Measurements from ENCODE around the gene NUCB2. TPM values are rescaled to one million over a fixed set of nuclear protein-coding genes. Genes with fewer than 3 reads are reported as not detected.
A peak's percentile ranks its signal among the peaks of the same experiment; 100 is the strongest.

The NUCB2 gene
- total and polyA plus RNA-seq, 2 of the 13 experiments (the other 11 are each of a cell fraction or from before 2014, with no cell fraction given) = 54.2 to 82.4 TPM

GRCh38 chr11:17351510-17352176 is 75.1 kb downstream of the NUCB2 start, which contains the start of gene NCR3LG1 (continued):
- TF ChIP-seq MATR3 (CRISPR knock-in tag; IDR thresholded peaks at IDR 0.05) (no peak), KDM6A (CRISPR knock-in tag; IDR thresholded peaks at IDR 0.05; ENCODE audit: low read depth) (0 out of 2 replicates have a peak, but pooled peaks have one; percentile 19), ZNF138 (CRISPR knock-in tag; IDR thresholded peaks at IDR 0.05; ENCODE audit: low read depth) (no peak), SMAD9 (CRISPR knock-in tag; IDR thresholded peaks at IDR 0.05) (peak; percentile 95), CREB1 (IDR thresholded peaks at IDR 0.05) (peak; percentile 76), CREB1 (CRISPR knock-in tag; IDR thresholded peaks at IDR 0.05) (peak; percentile 61), ZZZ3 (CRISPR knock-in tag; IDR thresholded peaks at IDR 0.05; ENCODE audit: borderline replicate concordance) (no peak), TBX3 (IDR thresholded peaks at IDR 0.05; ENCODE audit: borderline replicate concordance) (no peak), CCDC6 (CRISPR knock-in tag; IDR thresholded peaks at IDR 0.05) (0 out of 2 replicates have a peak, but pooled peaks have one; percentile 23), POGZ (CRISPR knock-in tag; IDR thresholded peaks at IDR 0.05) (peak; percentile 62), ZNF616 (CRISPR knock-in tag; IDR thresholded peaks at IDR 0.05; ENCODE audit: low read depth) (peak; percentile 71; the same call in 1 of the 2 replicates), ZNF713 (CRISPR knock-in tag; IDR thresholded peaks at IDR 0.05) (0 out of 2 replicates have a peak, but pooled peaks have one; percentile 54), E2F1 (CRISPR knock-in tag; IDR thresholded peaks at IDR 0.05) (0 out of 2 replicates have a peak, but pooled peaks have one; percentile 45), MYC (CRISPR knock-in tag; IDR thresholded peaks at IDR 0.05; ENCODE audit: borderline replicate concordance) (peak; percentile 91), ZNF580 (CRISPR knock-in tag; IDR thresholded peaks at IDR 0.05; ENCODE audit: borderline replicate concordance, low read depth) (peak; percentile 59; the same call in 1 of the 2 replicates), ZNF672 (CRISPR knock-in tag; IDR thresholded peaks at IDR 0.05) (no peak), RNF2 (conservative IDR thresholded peaks at IDR 0.05; ENCODE audit: low read depth) (peak; percentile 91), SIX1 (CRISPR knock-in tag; IDR thresholded peaks at IDR 0.05; ENCODE audit: borderline replicate concordance) (no peak), ELK4 (CRISPR knock-in tag; IDR thresholded peaks at IDR 0.05; ENCODE audit: borderline replicate concordance) (no peak), KDM5B (CRISPR knock-in tag; IDR thresholded peaks at IDR 0.05; ENCODE audit: borderline replicate concordance) (peak; percentile 77; the same call in 1 of the 2 replicates)
- TF ChIP-seq, protein P1, sequence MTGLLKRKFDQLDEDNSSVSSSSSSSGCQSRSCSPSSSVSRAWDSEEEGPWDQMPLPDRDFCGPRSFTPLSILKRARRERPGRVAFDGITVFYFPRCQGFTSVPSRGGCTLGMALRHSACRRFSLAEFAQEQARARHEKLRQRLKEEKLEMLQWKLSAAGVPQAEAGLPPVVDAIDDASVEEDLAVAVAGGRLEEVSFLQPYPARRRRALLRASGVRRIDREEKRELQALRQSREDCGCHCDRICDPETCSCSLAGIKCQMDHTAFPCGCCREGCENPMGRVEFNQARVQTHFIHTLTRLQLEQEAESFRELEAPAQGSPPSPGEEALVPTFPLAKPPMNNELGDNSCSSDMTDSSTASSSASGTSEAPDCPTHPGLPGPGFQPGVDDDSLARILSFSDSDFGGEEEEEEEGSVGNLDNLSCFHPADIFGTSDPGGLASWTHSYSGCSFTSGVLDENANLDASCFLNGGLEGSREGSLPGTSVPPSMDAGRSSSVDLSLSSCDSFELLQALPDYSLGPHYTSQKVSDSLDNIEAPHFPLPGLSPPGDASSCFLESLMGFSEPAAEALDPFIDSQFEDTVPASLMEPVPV (CRISPR knock-in tag; IDR thresholded peaks at IDR 0.05) = peak; percentile 55; the same call in 1 of the 2 replicates
